Stimulated activated CD4-positive, alpha-beta T cell treated with anti-CD3 and anti-CD28 coated beads, Interleukin-4, amount 100 ng/mL, for 24 hours (primary cell): ENCODE measurements around the gene TCERG1L.

Experiments
- DNase-seq: peaks from one replicate; pipeline ENCODE4 v3.0.0-alpha.2; 2020

The TCERG1L gene

GRCh38 chr10:131053192-131053591, 258.3 kb downstream of the TCERG1L start:
- DNase-seq: no peak

- DNase-seq: no peak
Observed at GRCh38 chr10:131050162-131050766, 261.3 kb downstream of the TCERG1L start.

GRCh38 chr10:131049016-131049415, 262.5 kb downstream of the TCERG1L start:
- no peak for DNase-seq

- DNase-seq: no peak
Observed at GRCh38 chr10:131048606-131049005, 262.9 kb downstream of the TCERG1L start.

GRCh38 chr10:131047501-131047900, 264.0 kb downstream of the TCERG1L start:
- DNase-seq: no peak

GRCh38 chr10:131046194-131046593, 265.3 kb downstream of the TCERG1L start:
- no peak for DNase-seq

- DNase-seq: no peak
Observed at GRCh38 chr10:131044379-131045111, 267.0 kb downstream of the TCERG1L start.

- DNase-seq: no peak
Observed at GRCh38 chr10:131043039-131043691, 268.4 kb downstream of the TCERG1L start.
